Keratinocyte (primary cell): Measurements from ENCODE around the gene ZNF521. TPM values are rescaled to one million over a fixed set of nuclear protein-coding genes. Genes with fewer than 3 reads are reported as not detected.

Experiments used
- DNase-seq: peaks from one replicate; pipeline ENCODE4 v3.0.0-alpha.2; 2011; ENCODE audit warnings: low read depth, missing footprints, low spot score
- FAIRE-seq: peaks from 2 replicates; lab custom pipeline; 2011; peaks lifted over from hg19 to GRCh38; lab: Jason Lieb, UNC
- H2AFZ ChIP-seq: 2 replicates; pipeline ENCODE4 v1.6.0; 2012; ENCODE audit warnings: low read length, control low read depth, inconsistent platforms; ENCODE audit not compliant: control insufficient read depth
- H3K27ac ChIP-seq: 2 replicates; pipeline ENCODE4 v1.5.1; 2011; ENCODE audit warnings: low read length; ENCODE audit not compliant: control insufficient read depth, insufficient read depth
- H3K27me3 ChIP-seq: 3 replicates; pipeline ENCODE4 v1.6.0; 2011; ENCODE audit warnings: low read length; ENCODE audit not compliant: control insufficient read depth, insufficient read depth; ENCODE audit errors: extremely low read depth
- H3K36me3 ChIP-seq, 2 experiments: 2 replicates in 1 of 2; 3 replicates in 1 of 2; pipeline ENCODE4 v1.5.1; 2011; ENCODE audit warnings: low read length in 2 of 2, mild to moderate bottlenecking in 1 of 2; ENCODE audit not compliant: control insufficient read depth in 2 of 2, insufficient read depth in 2 of 2; ENCODE audit errors: extremely low read depth in 1 of 2
- H3K4me1 ChIP-seq: 3 replicates; pipeline ENCODE4 v1.5.1; 2011; ENCODE audit warnings: low read length; ENCODE audit not compliant: control insufficient read depth, insufficient read depth; ENCODE audit errors: extremely low read depth
- H3K4me2 ChIP-seq: 3 replicates; pipeline ENCODE4 v1.6.0; 2011; ENCODE audit warnings: low read depth, low read length; ENCODE audit not compliant: control insufficient read depth, insufficient read depth; ENCODE audit errors: extremely low read depth
- H3K4me3 ChIP-seq, 3 experiments: fragments of 200-600 bp in 1 of 3; sonication (generic) in 1 of 3; 2 replicates in 2 of 3; 3 replicates in 1 of 3; pipeline ENCODE4 v1.5.1; 2011 to 2016; ENCODE audit warnings: low read length in 3 of 3, mild to moderate bottlenecking in 3 of 3, control low read depth in 2 of 3, inconsistent platforms in 1 of 3, low read depth in 1 of 3, mixed read lengths in 1 of 3, mixed run types in 1 of 3, moderate library complexity in 1 of 3; ENCODE audit not compliant: control insufficient read depth in 2 of 3, insufficient read depth in 2 of 3; ENCODE audit errors: extremely low read depth in 1 of 3
- H3K79me2 ChIP-seq: 2 replicates; pipeline ENCODE4 v1.6.0; 2012; ENCODE audit warnings: low read length; ENCODE audit not compliant: control insufficient read depth, insufficient read depth
- H3K9ac ChIP-seq: 3 replicates; pipeline ENCODE4 v1.6.0; 2011; ENCODE audit warnings: low read length; ENCODE audit not compliant: control insufficient read depth, insufficient read depth; ENCODE audit errors: extremely low read depth
- H3K9me1 ChIP-seq: 3 replicates; pipeline ENCODE4 v1.6.0; 2011; ENCODE audit warnings: low read length; ENCODE audit not compliant: control insufficient read depth, insufficient read depth; ENCODE audit errors: extremely low read depth
- H3K9me3 ChIP-seq: 2 replicates; pipeline ENCODE4 v1.5.1; 2012; ENCODE audit warnings: low read depth, low read length; ENCODE audit not compliant: control insufficient read depth
- H4K20me1 ChIP-seq: 3 replicates; pipeline ENCODE4 v1.6.0; 2011; ENCODE audit warnings: low read length; ENCODE audit not compliant: control insufficient read depth, insufficient read depth; ENCODE audit errors: extremely low read depth
- CTCF ChIP-seq, 3 experiments: IDR thresholded peaks in 1 of 3; conservative IDR thresholded peaks in 1 of 3; optimal IDR thresholded peaks in 1 of 3; 2 replicates in 2 of 3; 3 replicates in 1 of 3; pipeline versions ENCODE3 to v1.5.1; 2011; ENCODE audit warnings: low read length in 3 of 3, mild to moderate bottlenecking in 3 of 3, moderate library complexity in 2 of 3, control low read depth in 1 of 3, inconsistent platforms in 1 of 3; ENCODE audit not compliant: insufficient read depth in 2 of 3; ENCODE audit errors: extremely low read depth in 1 of 3
- EZH2 ChIP-seq: IDR thresholded peaks from one replicate; pipeline ENCODE4 v1.6.1; 2012; ENCODE audit warnings: inconsistent platforms, mild to moderate bottlenecking, low read length, moderate library complexity
- dilution Hi-C: fragments of 300-500 bp; cut with MboI; formaldehyde crosslinking; loops from one replicate; pipeline ENCODE4 v1.7.0; 2020; ENCODE audit warnings: low sequenced_read_pairs; ENCODE audit not compliant: extremely low pct_ligation_motif_present
- polyA plus RNA-seq, 5 experiments: library from polyadenylated mRNA; depleted of rRNA in 3 of 5; stranded (reverse) in 3 of 5; stranded (forward) in 1 of 5; unstranded in 1 of 5; fragments of >200 nt; gene quantifications; 1 replicate in 1 of 5; 2 replicates in 3 of 5; 3 replicates in 1 of 5; pipeline versions ENCODE4 v1.2.1 to v1.2.3, GENCODE V29; 2011 to 2012; ENCODE audit warnings: missing spikeins in 2 of 5, low read depth in 1 of 5, low replicate concordance in 1 of 5

Gene ZNF521
- polyA plus RNA-seq, 1 donor (not counting 4 experiments of a cell fraction or from before 2014, with no cell fraction given) = 0.07 TPM

- Histone ChIP-seq H2AFZ (no peak overlapping the region), H3K4me2 (no peak overlapping the region), H3K27ac (no peak overlapping the region), H4K20me1 (no peaks in the 10 kb centered on the region), H3K27me3 (no peaks in the 10 kb centered on the region), H3K9me3 (no peaks in the 10 kb centered on the region), H3K79me2 (no peaks in the 10 kb centered on the region), H3K36me3 (no peaks in the 10 kb centered on the region), H3K9me1 (no peaks in the 10 kb centered on the region), H3K9ac (no peak overlapping the region), H3K4me1 (no peaks in the 10 kb centered on the region), H3K4me3 (no peak overlapping the region)
- TF ChIP-seq CTCF (optimal IDR thresholded peaks at IDR 0.05 in 1 of 3, IDR thresholded peaks at IDR 0.05 in 1 of 3, conservative IDR thresholded peaks at IDR 0.05 in 1 of 3; ENCODE audit: extremely low read depth in 1 of 3, insufficient read depth in 2 of 3, low read length in 3 of 3) (no peak), EZH2 (no peak)
- no peak for FAIRE-seq
- DNase-seq = no peak
- dilution Hi-C loops = no loop called here
Measured at GRCh38 chr18:25153426-25153825, 198.5 kb downstream of the ZNF521 start.

GRCh38 chr18:25147877-25148488, 204.0 kb downstream of the ZNF521 start:
- Histone ChIP-seq H3K79me2 (no peaks in the 10 kb centered on the region), H3K4me3 (no peak overlapping the region), H3K9ac (no peak overlapping the region), H2AFZ (no peak overlapping the region), H3K27ac (no peak overlapping the region), H3K27me3 (no peaks in the 10 kb centered on the region), H4K20me1 (no peaks in the 10 kb centered on the region), H3K9me3 (no peaks in the 10 kb centered on the region), H3K4me1 (no peaks in the 10 kb centered on the region), H3K36me3 (no peaks in the 10 kb centered on the region), H3K9me1 (no peaks in the 10 kb centered on the region), H3K4me2 (no peak overlapping the region)
- FAIRE-seq (no peak), DNase-seq (no peak)
- TF ChIP-seq CTCF (optimal IDR thresholded peaks at IDR 0.05 in 1 of 3, IDR thresholded peaks at IDR 0.05 in 1 of 3, conservative IDR thresholded peaks at IDR 0.05 in 1 of 3; ENCODE audit: extremely low read depth in 1 of 3, insufficient read depth in 2 of 3, low read length in 3 of 3) (no peak), EZH2 (no peak)
- dilution Hi-C loops = no loop called here
